ENCODE data around the gene SOX13. TPM values are rescaled to one million over a fixed set of nuclear protein-coding genes. Genes with fewer than 3 reads are reported as not detected.

The SOX13 gene
- total RNA-seq, 1 donor from 2014 or later, result 9.1 TPM

DNA sequence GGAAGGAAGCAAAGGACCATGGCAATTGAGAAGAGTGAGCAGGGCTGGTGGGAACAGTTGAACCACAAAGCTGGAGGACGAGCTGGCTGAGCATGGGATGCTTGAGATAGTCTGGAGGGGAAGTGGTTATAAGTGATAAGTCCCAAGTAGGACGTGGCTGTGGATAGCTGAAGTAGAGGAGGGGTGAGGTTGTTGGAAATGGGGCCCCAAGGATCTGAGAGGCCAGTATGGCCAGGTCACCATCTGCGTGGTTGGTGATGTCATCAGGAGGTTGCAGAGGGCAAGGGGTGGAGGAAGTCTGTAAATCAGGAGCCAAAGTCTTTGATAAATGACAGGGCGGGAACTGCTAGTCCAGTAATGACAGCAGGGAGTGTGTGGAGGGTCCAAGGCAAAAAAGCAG, 104.2 kb downstream of the SOX13 start:
- Mint-ChIP-seq H3K9me3 (ENCODE audit: low read depth) (no peaks in the 10 kb centered on the region), H3K4me1 (ENCODE audit: low read depth) (no peaks in the 10 kb centered on the region), H3K27me3 (ENCODE audit: low read depth) (peaks cover 29% of the 10 kb centered on the region), H3K36me3 (ENCODE audit: low read depth) (no peaks in the 10 kb centered on the region), H3K27ac (ENCODE audit: unreplicated experiment) (no peak overlapping the region), H3K4me3 (ENCODE audit: unreplicated experiment) (no peak overlapping the region)
- no peak for DNase-seq (ENCODE audit: low spot score)
- TF ChIP-seq, protein P1, sequence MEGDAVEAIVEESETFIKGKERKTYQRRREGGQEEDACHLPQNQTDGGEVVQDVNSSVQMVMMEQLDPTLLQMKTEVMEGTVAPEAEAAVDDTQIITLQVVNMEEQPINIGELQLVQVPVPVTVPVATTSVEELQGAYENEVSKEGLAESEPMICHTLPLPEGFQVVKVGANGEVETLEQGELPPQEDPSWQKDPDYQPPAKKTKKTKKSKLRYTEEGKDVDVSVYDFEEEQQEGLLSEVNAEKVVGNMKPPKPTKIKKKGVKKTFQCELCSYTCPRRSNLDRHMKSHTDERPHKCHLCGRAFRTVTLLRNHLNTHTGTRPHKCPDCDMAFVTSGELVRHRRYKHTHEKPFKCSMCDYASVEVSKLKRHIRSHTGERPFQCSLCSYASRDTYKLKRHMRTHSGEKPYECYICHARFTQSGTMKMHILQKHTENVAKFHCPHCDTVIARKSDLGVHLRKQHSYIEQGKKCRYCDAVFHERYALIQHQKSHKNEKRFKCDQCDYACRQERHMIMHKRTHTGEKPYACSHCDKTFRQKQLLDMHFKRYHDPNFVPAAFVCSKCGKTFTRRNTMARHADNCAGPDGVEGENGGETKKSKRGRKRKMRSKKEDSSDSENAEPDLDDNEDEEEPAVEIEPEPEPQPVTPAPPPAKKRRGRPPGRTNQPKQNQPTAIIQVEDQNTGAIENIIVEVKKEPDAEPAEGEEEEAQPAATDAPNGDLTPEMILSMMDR (IDR thresholded peaks at IDR 0.05), result no peak

Other genes starting within 250 kb of the SOX13 start
- 69.5 to 86.0 TPM (median 73.0 TPM) in 3 replicates for gene SNRPE, start 211.5 kb upstream of the SOX13 start, total RNA-seq
- gene ETNK2, start 78.9 kb downstream of the SOX13 start, total RNA-seq, result 10.2 to 30.2 TPM (median 10.5 TPM) in 3 replicates
- gene REN, start 93.2 kb downstream of the SOX13 start, total RNA-seq, result not detected in 3 replicates
- gene KISS1, start 123.4 kb downstream of the SOX13 start, total RNA-seq, result 0.77 to 0.95 TPM (median 0.82 TPM) in 3 replicates
- not detected in 3 replicates for gene GOLT1A, start 140.9 kb downstream of the SOX13 start, total RNA-seq